NCI-H2029 (cell line): ENCODE data around the gene KIAA1755.

Experiments used
- DNase-seq: peaks from one replicate; lab custom pipeline; 2025; lab: John Stamatoyannopoulos, UW

The KIAA1755 gene

DNA sequence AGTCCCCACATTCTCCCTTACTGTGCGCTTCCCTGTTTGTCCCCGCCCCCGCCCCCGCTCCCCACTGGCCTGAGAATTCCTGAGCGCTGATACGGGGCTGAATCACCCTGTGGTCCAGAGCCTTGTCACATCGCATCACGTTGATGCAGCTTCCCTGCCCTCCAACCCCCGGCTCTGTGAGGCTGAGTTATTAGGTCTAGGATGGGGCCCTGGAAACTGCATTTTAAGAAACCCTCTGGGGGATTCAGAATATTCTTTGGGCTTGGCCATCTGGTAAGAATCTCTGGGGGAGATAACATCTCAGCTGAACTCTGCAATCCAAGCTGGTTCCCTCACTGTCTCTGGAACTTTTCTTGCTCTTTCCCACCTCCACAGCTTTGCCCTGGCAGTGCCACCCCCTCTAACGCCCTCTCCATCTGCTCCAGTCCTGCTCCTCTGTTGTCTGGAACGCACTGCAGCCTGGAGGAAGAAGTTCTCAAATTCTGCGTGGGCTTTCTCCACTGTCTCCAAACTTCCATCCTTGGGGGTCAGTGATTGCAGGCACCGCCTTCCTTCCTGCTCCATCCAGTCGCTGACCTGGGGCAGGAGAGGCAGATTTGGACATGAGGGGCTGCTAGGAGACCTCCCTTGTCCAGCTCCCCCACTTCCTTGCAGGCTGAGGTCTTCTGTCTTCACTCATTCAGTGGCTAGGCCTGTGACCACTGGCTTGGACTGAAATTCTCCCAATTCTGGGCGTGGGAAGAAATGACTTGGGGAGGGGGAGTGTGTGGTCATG, 42.6 kb downstream of the KIAA1755 start:
- no peak for DNase-seq

DNA sequence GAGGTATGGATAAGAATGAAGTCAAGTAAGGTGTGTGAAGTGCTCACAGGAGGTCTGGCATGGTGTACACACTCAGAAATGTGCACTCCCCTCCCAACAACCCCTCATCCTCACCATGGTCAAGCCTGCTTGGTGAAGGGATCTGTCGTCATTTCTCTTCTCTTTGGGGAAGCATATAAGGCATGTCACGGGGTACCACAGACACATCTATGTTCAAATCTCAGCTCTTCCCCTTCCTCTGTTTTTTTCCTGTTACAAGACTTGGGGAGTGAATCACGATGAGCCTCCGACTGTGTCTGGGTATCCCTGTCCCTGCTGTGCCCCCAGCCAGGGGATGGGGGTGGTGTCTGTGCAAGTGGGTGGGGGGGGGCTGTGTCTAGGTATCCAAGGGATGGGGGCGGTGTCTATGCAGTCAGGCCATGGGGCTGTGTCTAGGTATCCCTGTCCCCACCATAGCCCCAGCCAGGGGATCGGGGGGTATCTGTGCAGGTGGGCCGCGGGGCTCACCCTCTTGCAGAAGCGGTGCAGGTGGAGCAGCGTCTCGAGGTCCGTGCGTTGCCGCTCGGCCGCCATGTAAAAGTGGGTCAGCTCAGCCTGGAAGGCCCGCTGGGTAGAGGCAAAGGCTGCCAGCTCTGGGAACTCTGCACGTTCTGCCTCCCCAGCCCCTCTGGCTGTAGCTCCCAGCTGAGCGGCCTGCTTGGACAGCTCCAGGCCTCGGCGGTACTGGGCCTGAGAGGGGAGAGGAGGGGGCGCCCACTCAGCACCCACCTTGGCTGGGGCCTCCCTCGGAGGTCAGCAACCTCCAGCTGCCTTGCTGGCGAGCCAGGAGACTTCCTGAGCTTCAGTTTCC, 43.6 kb downstream of the KIAA1755 start:
- DNase-seq, result no peak

DNA sequence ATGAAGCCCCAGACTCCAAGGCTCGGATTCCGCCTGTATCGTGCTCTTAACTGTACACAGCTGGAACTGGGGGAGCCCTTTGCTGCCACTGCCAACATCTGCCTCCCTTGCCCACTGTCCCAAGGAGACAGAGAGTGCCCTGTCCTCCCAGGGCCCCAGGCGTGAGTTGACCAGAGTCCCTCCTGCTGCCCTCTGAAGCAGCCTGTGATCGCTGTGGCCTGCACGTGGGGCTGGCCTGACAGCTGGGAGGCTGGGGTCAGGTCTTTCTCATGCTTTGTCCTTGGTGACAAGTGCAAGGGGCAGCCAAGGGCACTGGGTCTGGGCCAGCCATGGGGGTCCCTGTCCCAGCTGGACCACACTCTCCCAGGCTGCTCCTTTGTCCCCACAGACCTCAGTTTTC, 44.3 kb downstream of the KIAA1755 start:
- no peak for DNase-seq

DNA sequence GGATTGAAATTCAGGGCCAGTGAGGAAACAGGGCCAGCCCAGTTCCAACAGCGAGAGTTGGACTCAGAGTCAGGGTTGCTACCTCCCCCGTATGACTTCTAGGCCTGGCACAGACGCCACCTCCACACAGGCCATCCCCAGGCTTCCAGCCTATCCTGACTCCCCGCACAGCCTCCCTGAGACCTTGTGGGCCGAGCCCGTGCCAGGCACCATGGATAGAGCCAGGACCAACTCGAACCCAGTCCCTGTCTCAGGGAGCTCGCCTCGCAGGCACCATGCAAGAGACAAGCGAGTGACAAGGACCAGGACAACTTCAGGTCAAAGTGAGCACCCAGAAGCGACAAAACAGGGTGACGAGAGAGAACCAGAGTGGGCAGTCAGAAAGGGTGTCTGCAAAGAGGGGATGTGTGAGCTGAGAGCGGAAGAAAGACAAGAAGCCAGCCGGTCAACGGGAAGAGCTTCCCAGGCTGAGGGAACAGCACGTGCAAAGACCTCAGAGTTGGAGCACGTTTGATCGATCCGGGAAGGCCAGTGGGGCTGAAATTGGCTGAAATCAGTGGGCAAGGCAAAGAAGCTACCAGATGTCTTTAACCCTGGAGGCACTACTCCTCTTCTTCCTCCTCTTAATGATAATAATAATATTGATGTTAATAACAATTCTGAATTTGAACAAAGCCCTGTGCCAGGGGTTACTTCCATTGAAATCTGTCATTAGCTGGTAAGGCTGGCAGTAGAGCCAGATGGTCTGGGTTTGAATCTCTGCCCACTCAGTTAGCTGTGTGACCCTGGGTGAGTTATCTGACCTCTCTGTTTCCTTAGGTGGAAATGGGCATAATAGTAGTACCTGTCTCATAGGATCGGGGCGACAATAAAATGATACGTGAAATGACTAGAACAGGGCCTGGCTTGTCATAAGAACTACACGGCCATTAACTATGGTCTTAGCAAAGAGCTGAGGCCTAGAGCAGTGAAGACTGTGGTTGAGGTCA, 45.0 kb downstream of the KIAA1755 start:
- no peak for DNase-seq

DNA sequence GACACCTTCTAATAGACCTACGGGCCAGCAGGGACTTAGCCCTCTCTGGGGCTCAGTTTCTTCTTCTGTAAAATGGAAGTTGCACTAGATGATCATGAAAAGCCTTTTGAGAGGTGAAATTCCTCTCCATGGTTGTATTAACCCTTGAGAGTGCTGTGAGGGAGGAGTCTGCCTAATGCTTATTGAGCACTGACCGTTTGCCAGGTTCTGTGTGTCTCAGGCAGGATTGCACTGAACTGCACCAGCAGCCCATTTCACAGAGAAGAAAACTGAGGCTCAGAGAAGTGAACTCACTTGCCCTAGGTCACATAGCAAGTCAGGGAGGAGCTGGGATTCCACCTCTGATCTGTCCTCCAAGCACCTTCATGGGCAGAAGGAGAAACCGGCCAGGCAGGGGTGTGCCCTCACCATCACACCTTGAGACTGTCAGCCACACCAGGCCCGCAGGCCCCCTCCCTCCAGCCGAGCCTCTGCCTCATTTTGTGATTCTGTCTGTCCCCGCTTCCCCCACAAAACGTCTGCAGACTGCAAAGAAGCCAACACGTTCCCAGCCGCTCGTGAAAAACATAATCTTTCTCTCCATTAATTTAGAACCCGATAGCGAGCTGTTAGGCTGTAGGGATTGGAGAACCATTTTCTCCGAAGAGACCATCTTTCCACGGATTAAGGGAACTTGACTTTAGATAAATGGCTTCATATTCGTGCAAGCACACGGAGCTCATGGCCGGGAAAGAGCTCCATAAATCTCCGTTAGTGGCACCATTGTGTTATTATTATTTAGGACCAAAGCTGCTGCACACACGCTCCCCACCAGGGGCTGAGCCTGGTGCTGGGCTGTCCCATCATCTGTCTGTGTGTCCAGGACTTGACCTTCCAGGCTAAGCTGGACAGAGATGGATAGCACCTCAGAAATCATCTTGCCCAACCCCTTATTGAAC, 46.0 kb downstream of the KIAA1755 start:
- no peak for DNase-seq

DNA sequence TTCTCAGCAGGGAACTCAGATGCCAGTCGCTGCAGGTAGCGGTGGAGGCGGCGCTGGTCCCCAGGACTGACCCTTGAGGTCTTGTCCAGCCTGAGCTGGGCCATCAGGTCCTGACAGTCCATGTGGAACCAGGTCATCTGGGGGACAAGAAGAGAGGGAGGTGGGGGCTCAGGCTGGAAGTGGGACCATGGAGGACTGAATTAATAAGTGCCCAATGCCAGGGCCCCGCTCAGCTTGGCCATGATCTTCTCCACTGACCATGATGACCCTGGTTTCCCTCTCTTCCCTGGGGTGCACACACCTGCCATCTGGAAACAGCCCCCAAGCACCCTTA, 47.0 kb downstream of the KIAA1755 start:
- no peak for DNase-seq

DNA sequence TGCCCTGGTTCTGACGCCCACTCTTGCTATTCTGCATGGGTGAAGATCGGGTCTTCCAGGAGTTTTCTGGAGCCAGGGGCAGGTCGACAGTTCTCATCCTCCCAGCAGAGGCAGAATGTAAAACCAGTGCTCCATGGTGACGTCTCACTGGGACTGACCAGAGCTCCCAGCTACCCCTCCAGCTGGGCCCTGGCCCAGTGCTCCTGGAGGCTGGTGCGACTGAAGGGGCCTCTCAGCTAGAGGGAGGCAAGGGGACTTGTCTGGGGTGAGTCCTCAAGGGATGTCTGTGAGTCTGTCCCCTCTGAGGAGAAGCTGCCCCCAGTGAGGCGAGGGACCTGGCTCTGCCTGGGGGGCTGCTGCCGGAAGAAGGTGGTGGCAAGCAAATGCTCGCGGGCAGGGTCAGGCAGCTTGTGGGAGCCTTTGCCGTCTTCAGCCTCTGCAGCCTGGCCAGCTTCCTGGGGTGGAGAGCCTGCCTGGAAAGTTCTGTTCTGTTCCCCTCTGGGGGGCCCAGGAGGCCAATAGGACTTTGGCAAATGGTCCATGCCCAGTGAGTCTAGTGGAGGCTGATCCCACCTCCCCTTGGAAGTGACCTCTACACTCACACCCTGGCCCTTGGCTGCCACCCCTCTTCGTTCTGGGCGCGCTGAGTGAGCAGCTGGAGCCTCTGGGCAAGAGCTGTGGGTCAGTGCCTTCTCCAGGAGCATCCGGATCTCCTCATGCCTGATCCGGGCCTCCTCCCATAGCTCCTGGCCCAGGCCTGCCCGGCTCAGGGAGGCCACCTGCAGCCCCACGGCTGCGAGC, 47.5 kb downstream of the KIAA1755 start:
- DNase-seq, result no peak

DNA sequence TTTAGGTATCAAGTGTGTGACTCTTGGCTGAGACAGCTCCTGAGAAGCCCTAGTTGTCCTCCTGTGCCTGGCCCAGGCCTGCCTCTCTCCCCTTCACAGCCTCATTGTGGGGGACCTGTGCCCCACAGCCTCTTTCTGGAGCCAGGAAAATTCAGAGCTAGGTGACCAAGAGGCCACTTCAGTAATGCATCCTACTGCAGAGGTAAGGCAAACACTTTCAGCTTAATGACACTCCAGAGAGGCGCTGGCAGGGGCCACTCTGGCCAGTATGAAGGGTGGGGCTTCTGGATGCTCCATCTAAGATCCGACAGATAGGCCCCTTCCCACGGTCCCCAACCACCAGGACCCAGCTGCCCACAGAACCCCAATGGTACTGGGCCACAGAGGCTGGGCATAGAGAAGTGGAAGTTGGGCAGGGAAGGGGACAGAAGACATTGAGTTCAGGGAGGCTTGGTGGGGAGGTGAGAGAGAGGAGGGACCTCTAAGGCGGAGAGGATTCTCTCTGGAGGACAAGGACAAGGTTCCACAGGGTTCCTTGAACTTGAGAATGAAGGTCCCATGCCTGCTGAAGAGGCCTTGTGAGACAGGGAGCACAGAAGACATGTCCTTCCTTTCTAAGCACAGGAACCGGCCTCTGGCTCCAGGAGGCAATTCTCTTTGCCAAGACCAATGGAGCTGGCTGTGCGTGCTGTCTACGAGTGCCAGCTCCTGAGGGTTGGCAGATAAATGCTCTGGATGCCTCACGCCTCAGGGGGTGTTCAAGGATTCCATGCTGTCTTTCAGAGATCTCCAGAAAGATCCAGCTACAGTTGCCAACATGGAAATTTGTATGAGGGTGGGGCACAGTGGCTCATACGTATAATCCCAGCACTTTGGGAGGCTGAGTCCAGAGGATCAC, 49.1 kb downstream of the KIAA1755 start:
- DNase-seq, result no peak

DNA sequence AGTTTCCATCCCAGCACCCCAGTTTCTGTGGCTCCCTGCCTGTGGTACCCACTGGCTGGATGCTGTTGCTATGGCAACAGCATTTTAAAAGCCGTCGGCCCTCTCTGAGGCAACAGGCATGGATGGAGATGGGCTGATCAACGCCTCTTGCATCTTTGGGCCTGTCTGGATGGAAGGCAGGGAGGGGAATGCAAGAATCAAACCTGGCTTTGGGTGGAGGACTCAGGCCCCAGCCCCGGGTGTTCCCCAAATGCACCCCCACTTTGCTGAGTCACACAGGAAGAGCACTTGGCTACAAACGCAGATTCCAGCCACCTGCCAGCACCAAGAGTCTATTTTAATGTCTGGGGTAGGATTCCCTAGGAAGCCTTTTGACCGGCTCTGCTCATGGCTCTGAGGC, 49.8 kb downstream of the KIAA1755 start:
- no peak for DNase-seq

DNA sequence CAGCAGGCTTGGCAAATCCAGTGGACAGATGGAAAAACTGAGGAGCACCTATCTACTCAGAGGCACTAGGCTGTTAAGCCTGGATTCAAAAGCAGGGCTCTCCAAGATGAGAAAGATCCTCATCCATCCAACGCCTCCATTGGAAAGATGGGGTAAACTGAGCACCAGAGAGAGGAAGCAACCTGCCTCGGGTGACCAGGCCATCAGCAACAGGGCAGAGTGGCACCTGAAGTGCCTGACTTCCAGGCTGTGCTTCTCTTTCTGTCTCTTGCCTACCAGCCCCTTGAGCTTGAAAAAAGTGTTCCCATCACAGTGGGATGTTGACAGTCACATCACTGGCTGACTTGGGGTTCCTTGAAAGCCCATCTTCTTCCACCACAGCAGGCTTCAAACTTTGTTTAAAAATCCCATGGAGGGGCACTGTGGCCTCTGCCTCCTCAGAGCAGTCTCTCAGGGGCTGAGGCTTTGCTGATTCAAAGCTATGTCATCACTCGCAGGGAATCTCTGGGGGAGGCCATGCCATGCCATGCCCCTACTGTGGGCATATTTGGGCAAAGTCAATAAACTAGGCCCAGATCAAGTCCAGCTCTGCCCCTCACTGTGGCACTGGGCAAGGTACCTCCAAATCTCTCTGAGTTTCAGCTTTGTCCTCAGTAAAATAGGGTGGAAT, 50.7 kb downstream of the KIAA1755 start:
- no peak for DNase-seq

DNA sequence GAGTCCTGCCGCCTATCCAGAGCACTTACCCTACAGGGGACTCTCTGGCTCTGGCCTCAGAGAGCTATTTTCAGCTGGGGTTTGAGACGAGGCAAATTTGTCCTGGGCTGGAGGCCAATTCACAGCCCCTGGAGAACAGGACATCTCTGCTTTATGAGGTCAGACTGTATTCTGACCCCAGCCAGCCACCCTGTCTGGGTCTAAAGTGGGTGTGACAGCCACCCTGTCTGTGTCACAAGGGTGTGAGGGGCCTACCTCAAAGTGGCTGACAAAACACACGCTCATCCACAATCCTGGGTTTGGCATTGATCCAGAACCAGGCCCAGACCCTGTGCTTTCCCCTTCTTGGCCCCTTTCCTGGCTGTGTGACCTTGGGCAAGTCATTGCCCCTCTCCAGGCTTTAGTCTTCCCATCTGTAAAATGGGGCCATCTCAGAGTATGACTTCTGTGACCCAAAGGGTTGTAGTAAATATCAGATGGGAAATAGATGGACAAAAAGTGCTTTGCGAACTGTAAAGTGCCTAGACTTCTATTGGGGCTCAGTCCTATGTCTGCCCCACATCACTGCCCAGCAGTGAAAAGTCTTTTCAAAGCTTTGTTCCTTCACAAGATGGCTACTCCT, 51.4 kb downstream of the KIAA1755 start:
- no peak for DNase-seq

DNA sequence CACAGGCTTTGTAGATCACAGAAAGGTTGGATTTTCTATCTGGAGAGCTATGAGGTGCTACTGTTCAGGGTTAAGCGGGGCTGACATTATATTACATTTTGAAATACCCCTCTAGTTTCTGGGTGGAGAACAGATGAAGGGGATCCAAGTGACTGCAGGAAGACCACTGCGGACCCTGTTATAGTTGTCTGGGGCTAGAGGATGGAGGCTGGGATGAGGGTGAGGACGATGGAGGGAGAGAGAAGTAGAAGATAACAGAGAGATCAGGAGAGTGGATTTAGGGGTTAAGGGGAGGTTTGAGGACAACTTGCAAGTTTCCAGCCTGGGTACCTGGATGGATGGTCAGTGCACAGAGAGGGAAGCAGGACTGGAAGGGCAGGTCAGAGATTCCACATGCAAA, 52.0 kb downstream of the KIAA1755 start:
- DNase-seq, result no peak

DNA sequence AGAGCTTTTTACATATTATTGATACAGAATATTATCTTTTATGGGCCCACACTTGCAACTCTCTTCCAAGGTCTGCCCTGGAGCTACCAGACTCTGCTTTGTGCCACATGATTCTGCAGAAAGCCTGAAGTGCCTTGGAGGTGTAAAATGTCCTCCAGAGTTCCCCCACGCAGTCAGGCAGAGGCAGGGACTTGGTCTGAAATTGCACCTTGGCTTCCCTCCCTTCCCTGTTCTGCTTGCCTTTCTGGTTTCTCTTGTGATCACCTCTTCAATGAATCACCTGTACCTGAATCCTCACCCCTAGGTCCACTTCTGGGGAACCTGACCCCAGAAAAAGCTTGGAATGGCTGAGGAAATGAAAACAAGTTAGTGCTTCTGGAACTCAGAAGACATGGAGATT, 52.4 kb downstream of the KIAA1755 start:
- DNase-seq, result no peak

DNA sequence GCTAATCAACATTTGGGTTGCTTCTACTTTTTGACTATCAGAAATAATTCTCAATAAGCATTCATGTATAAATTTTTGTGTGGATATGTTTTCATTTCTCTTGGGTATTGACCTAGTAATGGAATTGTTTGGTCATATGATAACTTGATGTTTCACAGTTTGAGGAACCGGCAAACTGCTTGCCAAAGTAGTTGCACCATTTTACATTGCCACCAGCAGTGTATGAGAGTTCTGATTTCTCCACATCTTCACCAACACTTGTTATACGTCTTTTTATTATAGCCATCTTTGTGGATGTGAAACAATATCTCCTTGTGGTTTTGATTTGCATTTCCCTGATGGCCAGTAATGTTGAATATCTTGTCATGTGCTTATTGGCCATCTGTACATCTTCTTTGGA, 52.9 kb downstream of the KIAA1755 start:
- DNase-seq, result no peak

DNA sequence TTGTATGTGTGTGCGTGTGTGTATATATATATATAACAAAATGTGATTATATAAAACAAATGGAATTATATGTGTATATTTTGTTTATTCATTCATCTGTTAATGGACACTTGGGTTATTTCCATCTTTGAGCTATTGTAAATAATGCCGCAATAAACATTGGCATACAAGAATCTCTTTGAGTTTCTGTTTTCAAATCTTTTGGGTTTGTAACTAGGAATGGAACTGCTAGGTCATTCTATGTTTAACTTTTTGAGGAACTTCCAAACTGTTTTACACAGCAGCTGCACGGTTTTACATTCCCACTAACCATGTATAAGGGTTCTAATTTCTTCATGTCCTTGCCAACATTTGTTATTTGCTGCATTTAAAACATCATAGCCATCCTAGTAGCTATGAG, 55.5 kb downstream of the KIAA1755 start:
- DNase-seq, result no peak

DNA sequence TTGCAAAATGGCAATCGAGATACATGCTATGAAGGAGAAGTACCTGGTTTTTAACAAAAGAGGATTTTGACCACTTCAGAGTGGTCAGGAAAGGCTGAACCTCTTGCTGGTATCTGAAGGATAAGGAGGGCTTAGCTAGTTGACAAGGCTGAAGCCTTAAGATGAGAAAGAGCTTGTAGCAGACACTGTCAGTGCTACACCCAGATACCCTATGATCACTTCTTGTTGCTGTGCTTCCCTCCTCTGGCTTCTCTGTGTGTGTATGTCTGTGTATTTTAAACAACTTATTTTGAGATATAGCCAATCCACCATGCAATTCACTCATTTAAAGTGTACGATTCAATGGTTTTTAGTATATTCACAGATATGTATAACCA, 56.6 kb downstream of the KIAA1755 start:
- DNase-seq, result no peak

DNA sequence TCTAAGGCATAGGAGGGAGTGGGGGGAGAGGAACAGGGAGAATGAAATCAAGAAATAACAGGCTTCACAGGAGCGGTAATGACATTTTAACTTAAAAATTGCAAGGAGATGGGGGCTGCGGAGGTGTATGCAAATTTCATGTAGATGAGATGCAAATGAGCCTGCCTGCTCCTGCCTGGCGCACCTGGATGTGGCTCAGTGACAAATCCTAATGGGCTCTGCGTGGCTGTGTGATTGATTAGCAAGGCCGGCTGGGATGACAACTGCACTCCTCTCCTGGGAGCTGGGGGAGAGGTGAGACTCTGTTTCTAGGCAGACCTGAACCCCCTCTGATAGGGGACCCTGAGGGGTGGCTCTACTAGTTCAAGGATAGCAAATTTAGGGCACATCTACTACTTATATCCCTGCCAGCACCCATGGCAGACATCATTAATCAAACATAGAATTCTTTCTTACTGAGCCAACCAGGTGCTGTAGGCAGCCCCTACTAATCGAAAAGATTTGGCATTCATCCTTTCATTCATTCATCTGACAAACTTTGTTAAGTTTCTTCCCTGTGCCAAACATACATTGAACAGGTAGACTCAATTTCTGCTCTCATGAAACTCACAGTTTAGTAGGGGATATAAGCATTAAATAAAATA, 57.1 kb downstream of the KIAA1755 start:
- no peak for DNase-seq

DNA sequence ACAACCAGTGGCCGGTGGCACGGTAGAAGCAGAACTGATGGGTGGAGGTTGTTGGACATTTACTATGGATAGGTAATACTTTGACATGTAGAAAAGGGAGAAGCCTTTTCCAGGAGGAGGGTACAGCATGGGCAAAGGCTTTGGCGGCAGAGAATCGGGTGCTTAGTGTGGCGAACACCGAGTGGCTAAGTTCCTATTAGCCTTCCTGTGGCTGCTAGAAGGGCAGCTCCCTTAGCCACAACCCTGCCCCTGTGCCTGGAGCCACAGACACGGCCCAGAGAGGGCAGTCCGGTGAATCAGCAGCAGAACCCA, 57.6 kb downstream of the KIAA1755 start:
- DNase-seq, result no peak
